Lung microvascular endothelial cell (primary cell): ENCODE data around the gene CNGA4. TPM values are rescaled to one million over a fixed set of nuclear protein-coding genes. Genes with fewer than 3 reads are reported as not detected.

Experiments used
- DNase-seq, 2 donors: peaks; one replicate each; pipeline versions ENCODE4 v3.0.0 to v3.0.0-alpha.2; 2010; ENCODE audit warnings: low read depth in 2 of 2
- total RNA-seq: library from RNA; depleted of rRNA; stranded (reverse); fragments of >200 nt; gene quantifications from 2 replicates; pipeline ENCODE4 v1.2.1, GENCODE V29; 2014

The CNGA4 gene
- not detected in 2 replicates for total RNA-seq

DNA sequence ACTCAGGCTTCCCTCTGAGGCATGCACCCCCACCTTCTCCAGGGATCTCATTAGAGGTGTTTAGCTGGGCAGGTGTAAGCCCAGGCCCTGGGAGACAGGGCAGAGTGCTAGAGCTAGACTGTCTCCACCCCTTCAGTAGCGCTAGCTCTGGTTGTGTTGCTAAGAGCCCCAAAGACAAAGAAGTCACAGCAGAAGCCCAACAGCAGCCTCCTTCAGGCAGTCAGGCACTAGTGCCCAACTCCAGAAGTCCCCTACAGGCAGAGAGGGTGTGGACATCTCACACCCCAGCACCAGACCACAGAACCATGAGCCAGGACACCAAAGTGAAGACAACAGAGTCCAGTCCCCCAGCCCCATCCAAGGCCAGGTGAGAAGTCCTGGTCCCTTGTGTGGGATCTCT is at the start of gene CNGA4:
Gene CNGA4, plus strand, starts transcription at position 188 of the 400 bp plus-strand sequence. Its CDS starts 118 bp downstream, at position 306.
- no peak for DNase-seq

- no peak for DNase-seq
Measured at GRCh38 chr11:6191742-6192141, 47.1 kb upstream of the CNGA4 start.

DNA sequence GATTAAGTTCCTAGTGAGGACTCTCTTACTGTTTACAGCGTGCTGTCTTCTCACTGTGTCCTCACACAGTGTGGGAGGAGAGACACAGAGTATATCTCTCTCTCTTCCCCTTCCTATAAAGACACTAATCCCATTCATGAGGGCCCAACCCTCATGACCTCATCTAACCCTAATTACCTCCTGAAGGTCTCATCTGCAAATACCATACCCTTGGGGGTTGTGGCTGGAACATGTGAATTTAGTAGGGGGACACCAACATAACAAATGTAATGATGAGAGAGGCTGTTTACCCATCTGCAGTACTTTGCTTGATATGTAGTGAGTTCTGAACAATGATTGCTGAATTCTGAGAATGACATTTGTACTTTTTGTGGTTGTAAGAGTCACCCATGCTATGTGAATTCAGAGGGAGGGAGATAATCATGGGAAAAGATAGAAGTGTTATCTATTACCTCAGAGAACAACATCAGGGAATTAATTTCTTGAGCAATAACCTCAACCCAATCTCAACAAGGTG is 44.8 kb upstream of the CNGA4 start:
- DNase-seq, result no peak

DNA sequence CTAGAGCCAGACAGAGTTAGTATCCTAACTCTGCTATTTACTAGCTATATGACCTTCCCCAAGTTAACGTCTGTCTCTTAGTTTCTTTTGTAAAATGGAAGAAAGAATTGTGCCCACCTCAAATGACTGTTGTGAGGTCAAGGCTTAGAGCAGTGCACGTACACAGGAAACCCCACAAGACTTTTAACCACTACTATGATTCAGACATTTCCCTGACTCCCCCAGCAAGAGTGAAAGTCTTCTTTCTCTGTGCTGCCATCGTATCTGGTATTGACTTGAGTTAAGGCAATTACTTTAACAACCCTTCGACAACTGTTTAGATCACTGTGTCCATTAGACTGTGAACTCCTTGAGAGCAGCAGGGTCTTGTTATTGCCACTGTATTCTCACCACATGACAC is 42.5 kb upstream of the CNGA4 start:
- no peak for DNase-seq

- DNase-seq, result no peak
Measured at GRCh38 chr11:6197466-6198200, 41.3 kb upstream of the CNGA4 start.

GRCh38 chr11:6199174-6199810 is 39.6 kb upstream of the CNGA4 start, which contains the start of gene OR52W1:
Gene OR52W1 (plus strand): TSS chr11:6199224. CDS start chr11:6199224, 0 bp downstream.
- DNase-seq, result no peak

GRCh38 chr11:6200975-6201374 is 37.9 kb upstream of the CNGA4 start:
- DNase-seq, result no peak

GRCh38 chr11:6201481-6201880 is 37.4 kb upstream of the CNGA4 start:
- DNase-seq, result no peak

GRCh38 chr11:6202041-6202440 is 36.8 kb upstream of the CNGA4 start:
- DNase-seq, result no peak

DNA sequence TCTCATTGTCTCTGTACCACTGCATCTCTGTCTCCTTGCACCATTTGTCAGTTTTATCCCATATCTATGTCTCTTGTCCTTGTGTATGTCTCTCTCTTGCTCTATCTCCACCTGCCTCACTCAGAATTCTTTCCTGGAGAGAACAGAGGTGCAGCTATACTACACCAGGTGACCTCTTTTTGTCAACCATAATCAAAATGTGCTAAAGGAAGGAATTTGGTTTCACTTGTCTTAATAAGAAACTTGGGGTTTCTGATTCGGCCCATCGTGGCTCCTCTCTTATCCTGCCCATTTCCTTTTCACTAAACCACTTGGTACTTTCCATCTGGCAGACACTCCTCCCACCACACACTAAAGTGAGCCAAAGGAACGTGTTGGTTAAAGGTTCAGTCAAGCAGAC is 35.6 kb upstream of the CNGA4 start:
- DNase-seq, result no peak

DNA sequence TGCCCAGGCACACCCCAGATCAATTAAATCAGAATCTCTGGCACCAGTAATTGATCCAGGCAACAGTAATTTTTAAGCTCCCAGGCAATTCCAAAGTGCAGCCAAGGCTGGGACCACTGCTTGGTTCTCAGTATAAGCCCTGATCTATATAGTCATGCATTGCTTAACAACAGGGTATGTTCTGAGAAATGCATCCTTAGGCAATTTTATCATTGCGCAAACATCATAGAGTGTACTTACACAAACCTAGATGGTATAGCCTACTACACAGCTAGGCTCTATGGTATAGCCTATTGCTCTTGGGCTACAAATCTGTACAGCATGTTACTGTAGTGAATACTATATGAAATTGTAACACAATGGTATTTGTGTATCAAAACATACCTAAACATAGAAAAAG is 34.2 kb upstream of the CNGA4 start:
- DNase-seq, result no peak

GRCh38 chr11:6205366-6205765 is 33.5 kb upstream of the CNGA4 start, which contains the start of gene C11orf42:
Gene C11orf42 (plus strand): TSS chr11:6205557. CDS start chr11:6205616, 59 bp downstream.
- no peak for DNase-seq

- no peak for DNase-seq
Measured at GRCh38 chr11:6206456-6207180, 32.3 kb upstream of the CNGA4 start.

DNA sequence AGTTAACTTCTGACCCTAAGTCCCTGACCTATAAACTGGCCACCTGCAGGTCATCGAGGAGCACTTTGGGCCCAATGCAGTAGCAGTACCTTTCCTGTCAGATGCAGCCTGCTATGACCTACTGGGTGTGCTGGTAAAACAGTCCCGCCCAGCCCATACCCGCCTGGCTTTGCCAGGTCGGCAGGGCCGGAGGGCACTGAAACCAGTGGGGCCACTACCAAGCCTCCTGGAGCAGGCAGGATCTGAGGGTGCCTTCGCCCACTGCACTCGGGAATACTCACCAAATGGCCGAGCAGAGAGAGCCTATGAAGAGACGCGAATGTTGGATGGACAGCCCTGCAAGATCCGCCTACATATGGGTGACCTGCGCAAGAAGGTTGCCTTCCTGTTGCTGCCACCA is 29.1 kb upstream of the CNGA4 start:
- DNase-seq, result no peak

GRCh38 chr11:6210274-6210955 is 28.5 kb upstream of the CNGA4 start:
- no peak for DNase-seq

DNA sequence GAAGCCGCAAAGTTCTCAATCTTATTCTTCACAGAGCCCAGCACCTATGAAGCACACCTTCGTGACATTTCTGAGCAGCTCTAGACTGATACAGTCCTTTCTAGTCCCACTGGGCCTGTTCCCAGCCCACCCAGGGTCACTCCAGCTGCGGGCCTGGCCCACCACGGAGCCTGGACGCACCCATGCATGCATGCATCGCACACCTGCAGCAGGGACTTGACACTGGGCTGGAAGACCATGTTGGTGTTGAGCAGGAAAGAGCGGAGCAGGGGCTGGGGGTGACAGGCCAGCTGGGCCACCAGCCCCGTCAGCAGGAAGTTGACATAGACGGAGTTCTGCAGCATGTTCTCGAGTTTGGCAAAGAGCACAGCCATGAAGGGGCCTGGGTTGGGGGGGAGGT is 24.4 kb upstream of the CNGA4 start:
- no peak for DNase-seq

GRCh38 chr11:6216501-6216900 is 22.4 kb upstream of the CNGA4 start:
- DNase-seq, result no peak

- no peak for DNase-seq
Measured at GRCh38 chr11:6217722-6218121, 21.2 kb upstream of the CNGA4 start.

DNA sequence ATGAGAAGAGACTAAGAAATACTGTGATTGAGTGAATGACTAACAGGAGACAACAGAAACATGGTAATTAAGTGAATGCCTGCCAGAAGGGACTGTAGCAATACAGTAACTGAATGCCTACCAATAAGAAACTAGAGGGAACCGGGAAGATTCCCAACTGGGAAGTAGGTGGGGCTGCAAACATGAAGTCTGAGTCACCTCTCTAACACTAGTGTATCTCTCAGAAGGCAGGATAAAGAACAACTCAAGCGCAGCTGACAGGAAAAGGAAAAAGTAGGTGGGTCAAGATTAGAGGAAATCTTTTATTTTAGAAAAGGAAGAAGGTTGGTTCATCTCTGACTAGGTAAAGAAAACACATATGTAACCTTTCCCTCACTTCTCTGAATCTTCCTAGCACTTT is 19.5 kb upstream of the CNGA4 start:
- DNase-seq, result peak; percentile 3 to 87

GRCh38 chr11:6223854-6224253 is 15.0 kb upstream of the CNGA4 start:
- no peak for DNase-seq

GRCh38 chr11:6224421-6224820 is 14.5 kb upstream of the CNGA4 start:
- no peak for DNase-seq

- no peak for DNase-seq
Measured at GRCh38 chr11:6225024-6225423, 13.9 kb upstream of the CNGA4 start.
